DOHH2 (cell line): ENCODE results near the gene POGLUT2.

Experiments
- EZH2phosphoT487 ChIP-seq: fragments of 200-600 bp; sonication (generic); IDR thresholded peaks from 2 replicates; pipeline ENCODE4 v1.6.1; 2017; ENCODE audit warnings: borderline replicate concordance, mild to moderate bottlenecking, antibody characterized with exemption, low read length, moderate library complexity, mixed read lengths
- TF ChIP-seq, protein P1 (sequence below): fragments of 200-600 bp; sonication (generic); IDR thresholded peaks from one replicate; pipeline ENCODE4 v1.5.1; 2014; ENCODE audit warnings: antibody characterized with exemption, mild to moderate bottlenecking, low read depth, low read length; ENCODE audit not compliant: poor library complexity, severe bottlenecking

- TF ChIP-seq, protein P1, sequence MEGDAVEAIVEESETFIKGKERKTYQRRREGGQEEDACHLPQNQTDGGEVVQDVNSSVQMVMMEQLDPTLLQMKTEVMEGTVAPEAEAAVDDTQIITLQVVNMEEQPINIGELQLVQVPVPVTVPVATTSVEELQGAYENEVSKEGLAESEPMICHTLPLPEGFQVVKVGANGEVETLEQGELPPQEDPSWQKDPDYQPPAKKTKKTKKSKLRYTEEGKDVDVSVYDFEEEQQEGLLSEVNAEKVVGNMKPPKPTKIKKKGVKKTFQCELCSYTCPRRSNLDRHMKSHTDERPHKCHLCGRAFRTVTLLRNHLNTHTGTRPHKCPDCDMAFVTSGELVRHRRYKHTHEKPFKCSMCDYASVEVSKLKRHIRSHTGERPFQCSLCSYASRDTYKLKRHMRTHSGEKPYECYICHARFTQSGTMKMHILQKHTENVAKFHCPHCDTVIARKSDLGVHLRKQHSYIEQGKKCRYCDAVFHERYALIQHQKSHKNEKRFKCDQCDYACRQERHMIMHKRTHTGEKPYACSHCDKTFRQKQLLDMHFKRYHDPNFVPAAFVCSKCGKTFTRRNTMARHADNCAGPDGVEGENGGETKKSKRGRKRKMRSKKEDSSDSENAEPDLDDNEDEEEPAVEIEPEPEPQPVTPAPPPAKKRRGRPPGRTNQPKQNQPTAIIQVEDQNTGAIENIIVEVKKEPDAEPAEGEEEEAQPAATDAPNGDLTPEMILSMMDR = no peak
- TF ChIP-seq EZH2phosphoT487 = no peak
Observed at GRCh38 chr13:102807699-102808098, 8.9 kb upstream of the POGLUT2 start.
